A549 (cell line): ENCODE measurements around the gene NLGN2. TPM values are rescaled to one million over a fixed set of nuclear protein-coding genes. Genes with fewer than 3 reads are reported as not detected.
A peak's percentile ranks its signal among the peaks of the same experiment; 100 is the strongest.

Experiments used
- ATAC-seq, 2 experiments: fragments of 200-7000 bp in 1 of 2; fragments of >200 bp in 1 of 2; cut with Nextera tagmentation in 1 of 2; cut with Tn5 transposase in 1 of 2; 3 replicates each; pipeline versions ENCODE4 v1.8.0 to v1.9.1; 2018 to 2020; ENCODE audit warnings: mild to moderate bottlenecking in 1 of 2, moderate library complexity in 1 of 2
- CTCF ChIA-PET: fragments of 300-600 bp; sonication (Branson Sonifier 250); formaldehyde crosslinking; extraction: SDS; loops from one replicate; lab custom pipeline; 2021; ENCODE audit warnings: antibody characterized with exemption, inconsistent platforms; lab: Yijun Ruan, JAX
- POLR2A ChIA-PET: fragments of 350-600 bp; formaldehyde crosslinking; extraction: SDS; loops from one replicate; lab custom pipeline; 2021; ENCODE audit warnings: antibody characterized with exemption, inconsistent platforms; lab: Yijun Ruan, JAX
- DNase-seq, 2 experiments: peaks; one replicate each; pipeline versions ENCODE4 v3.0.0 to v3.0.0-alpha.2; 2011 to 2016; ENCODE audit warnings: low read depth in 1 of 2, low spot score in 1 of 2
- FAIRE-seq: peaks from 2 replicates; lab custom pipeline; 2011; peaks lifted over from hg19 to GRCh38; lab: Jason Lieb, UNC
- H3K27ac ChIP-seq, 2 experiments: fragments of >200 bp; sonication (Bioruptor Twin); formaldehyde crosslinking; 3 replicates each; pipeline ENCODE4 v1.5.1; 2016 to 2017
- H3K4me1 ChIP-seq: fragments of >200 bp; sonication (Bioruptor Twin); formaldehyde crosslinking; 3 replicates; pipeline ENCODE4 v1.6.1; 2016
- H3K4me2 ChIP-seq: fragments of >200 bp; sonication (Bioruptor Twin); formaldehyde crosslinking; 3 replicates; pipeline ENCODE4 v1.6.1; 2016
- H3K4me3 ChIP-seq: fragments of >200 bp; sonication (Bioruptor Twin); formaldehyde crosslinking; 3 replicates; pipeline ENCODE4 v1.5.1; 2016
- H3K9me3 ChIP-seq: fragments of >200 bp; sonication (Bioruptor Twin); formaldehyde crosslinking; 3 replicates; pipeline ENCODE4 v1.6.1; 2016
- FOSL2 ChIP-seq, 2 experiments: fragments of 450-650 bp in 1 of 2; fragments of >200 bp in 1 of 2; sonication (Bioruptor Twin) in 1 of 2; formaldehyde crosslinking; IDR thresholded peaks; 2 replicates each; pipeline versions ENCODE4 v1.5.0 to v1.6.1; 2016 to 2020; ENCODE audit warnings: mild to moderate bottlenecking in 1 of 2, moderate library complexity in 1 of 2
- HEYL ChIP-seq: fragments of 250-450 bp; sonication (Bioruptor Pico); IDR thresholded peaks from 2 replicates; pipeline ENCODE4 v1.8.0; 2021; ENCODE audit warnings: mild to moderate bottlenecking, moderate library complexity
- HMGXB4 ChIP-seq: fragments of 250-450 bp; sonication (Bioruptor Pico); IDR thresholded peaks from 2 replicates; pipeline ENCODE4 v1.5.0; 2021; ENCODE audit warnings: mild to moderate bottlenecking, moderate library complexity, borderline replicate concordance
- JUNB ChIP-seq: fragments of >200 bp; sonication (Bioruptor Twin); formaldehyde crosslinking; IDR thresholded peaks from 2 replicates; pipeline ENCODE4 v1.6.1; 2016
- KDM1A ChIP-seq: fragments of 200-600 bp; sonication (generic); IDR thresholded peaks from 2 replicates; pipeline ENCODE4 v1.6.1; 2016; ENCODE audit warnings: low read depth, mild to moderate bottlenecking
- PBX3 ChIP-seq: IDR thresholded peaks from 2 replicates; pipeline ENCODE4 v1.6.1; 2012
- POLR2A ChIP-seq: IDR thresholded peaks from 2 replicates; pipeline ENCODE4 v1.6.1; 2012; ENCODE audit warnings: mild to moderate bottlenecking, low read length
- RFX5 ChIP-seq: fragments of 450-650 bp; IDR thresholded peaks from 2 replicates; pipeline ENCODE4 v1.7.1; 2014; ENCODE audit warnings: antibody characterized with exemption, mild to moderate bottlenecking, moderate library complexity
- RNF2 ChIP-seq: fragments of 200-600 bp; sonication (generic); IDR thresholded peaks from 2 replicates; pipeline ENCODE4 v1.6.1; 2016; ENCODE audit warnings: low read depth, mild to moderate bottlenecking, antibody characterized with exemption, moderate library complexity, borderline replicate concordance
- ZNF302 ChIP-seq: fragments of 250-450 bp; sonication (Bioruptor Pico); IDR thresholded peaks from 2 replicates; pipeline ENCODE4 v1.9.0; 2021; ENCODE audit warnings: inconsistent platforms, mild to moderate bottlenecking, moderate library complexity
- ZSCAN20 ChIP-seq: fragments of 250-450 bp; sonication (Bioruptor Pico); IDR thresholded peaks from 2 replicates; pipeline ENCODE4 v1.8.0; 2022; ENCODE audit warnings: mild to moderate bottlenecking, moderate library complexity
- WGBS: methylation state at CpG from one replicate; pipeline ENCODE4 v1.1.6; 2017; ENCODE audit errors: missing lambda C conversion rate; 5-methylcytosine and 5-hydroxymethylcytosine counted together
- polyA plus RNA-seq, 4 experiments: library from polyadenylated mRNA; depleted of rRNA in 3 of 4; stranded (reverse); fragments of >200 nt; fragmentation: RNase III in 1 of 4; extraction: RNeasy Plus Mini Kit Qiagen cat#74134 plus additional on column Dnase treatment in 1 of 4; gene quantifications; 2 replicates in 3 of 4; 3 replicates in 1 of 4; pipeline ENCODE4 v1.2.3, GENCODE V29; 2011 to 2017

The NLGN2 gene
- polyA plus RNA-seq, 2 of the 4 experiments (the other 2 are of a cell fraction) = 4.1 to 27.5 TPM

- FAIRE-seq (no peak), DNase-seq (no peak), ATAC-seq (no peak)
- WGBS = 90% methylated on average over 3 of the region's 3 CpGs
- peak; percentile 69 for TF ChIP-seq KDM1A
- TF ChIP-seq HEYL (CRISPR knock-in tag) = 0 out of 2 replicates have a peak, but pooled peaks have one; percentile 25
- TF ChIP-seq HMGXB4 = no peak
- Histone ChIP-seq H3K9me3 (peaks cover 20% of the 10 kb centered on the region), H3K4me1 (no peaks in the 10 kb centered on the region), H3K27ac (no peak overlapping the region), H3K4me2 (no peak overlapping the region), H3K4me3 (no peak overlapping the region)
- ChIA-PET POLR2A (no interaction called here), CTCF (interaction anchor here (0.7 to 17.1 kb wide), 4 partner anchors 16 to 60 kb away, joined by 4 to 139 read pairs (median 4); partner anchors contain the start of genes FGF11, KCTD11 and TMEM95)
Observed at GRCh38 chr17:7379134-7379533, 28.5 kb upstream of the NLGN2 start.

GRCh38 chr17:7380321-7380720 lies 27.3 kb upstream of the NLGN2 start:
- ATAC-seq (no peak; a peak in 2 of 6 replicates), FAIRE-seq (no peak), DNase-seq (no peak)
- no peaks in the 10 kb centered on the region for H3K4me1 ChIP-seq
- peak overlapping the region; percentile 46 for H3K4me3 ChIP-seq
- ChIA-PET CTCF (interaction anchor here (0.8 to 17.1 kb wide), 8 partner anchors 8 to 181 kb away, joined by 3 to 139 read pairs (median 4); partner anchors contain the start of genes KCTD11, NEURL4, SENP3 and TMEM95), POLR2A (interaction anchor here (2.0 to 2.1 kb wide), 2 partner anchors 14 to 24 kb away, joined by 7 to 8 read pairs; partner anchors contain the start of genes PLSCR3 and TMEM256)
- peak overlapping the region; percentile 69 for H3K4me2 ChIP-seq
- peaks cover 20% of the 10 kb centered on the region for H3K9me3 ChIP-seq
- TF ChIP-seq RNF2 = no peak
- TF ChIP-seq ZNF302 (CRISPR knock-in tag) = no peak
- 87% methylated on average over 7 of the region's 7 CpGs for WGBS
- peak overlapping the region in 1 of 2 experiments; percentile 74; a peak in 4 of 6 replicates for H3K27ac ChIP-seq

- peak; percentile 45 to 59; a peak in 5 of 6 replicates for ATAC-seq
- Histone ChIP-seq H3K9me3 (peaks cover 20% of the 10 kb centered on the region), H3K4me2 (peak within 1 kb of the TSS; percentile 69), H3K27ac (peak within 1 kb of the TSS; percentile 55 to 74; a peak in 5 of 6 replicates), H3K4me1 (no peaks in the 10 kb centered on the region), H3K4me3 (peak within 1 kb of the TSS; percentile 46)
- FAIRE-seq = no peak
- DNase-seq = no peak
- WGBS = 37% methylated on average over 51 of the region's 52 CpGs
- peak; percentile 35 for TF ChIP-seq POLR2A
- TF ChIP-seq ZSCAN20 (CRISPR knock-in tag) = no peak
- ChIA-PET CTCF (interaction anchor here (1.3 to 17.1 kb wide), 5 partner anchors 21 to 180 kb away, joined by 4 to 139 read pairs (median 5); partner anchors contain the start of genes KCTD11, SENP3 and TMEM95), POLR2A (interaction anchor here (0.9 to 2.1 kb wide), 3 partner anchors 13 to 23 kb away, joined by 3 to 8 read pairs (median 7); partner anchors contain the start of genes PLSCR3 and TMEM256)
Observed at GRCh38 chr17:7380855-7381683, 26.6 kb upstream of the NLGN2 start, which contains the start of gene TNK1. TSS of gene TNK1 (plus strand) at chr17:7381089. CDS start at chr17:7382927, 1,838 bp downstream.

GRCh38 chr17:7382901-7383300 lies 24.7 kb upstream of the NLGN2 start:
- Histone ChIP-seq H3K9me3 (peaks cover 20% of the 10 kb centered on the region), H3K4me1 (no peaks in the 10 kb centered on the region), H3K4me2 (no peak overlapping the region), H3K27ac (no peak overlapping the region), H3K4me3 (no peak overlapping the region)
- 86% methylated on average over 10 of the region's 10 CpGs for WGBS
- ChIA-PET POLR2A (interaction anchor here (1.3 kb wide), 1 partner anchor 11 kb away, joined by 5 read pairs; the partner anchor contains the start of gene PLSCR3), CTCF (interaction anchor here (0.8 to 17.1 kb wide), 6 partner anchors 8 to 132 kb away, joined by 3 to 139 read pairs (median 6); partner anchors contain the start of genes KCTD11 and TMEM95)
- ATAC-seq (peak in 1 of 2 experiments; percentile 7; a peak in 3 of 6 replicates), DNase-seq (no peak), FAIRE-seq (no peak)
- TF ChIP-seq KDM1A = no peak
- TF ChIP-seq PBX3 = 0 out of 2 replicates have a peak, but pooled peaks have one; percentile 1
- no peak for TF ChIP-seq RFX5
- TF ChIP-seq JUNB = no peak
- no peak for TF ChIP-seq FOSL2 (IDR thresholded peaks at IDR 0.05)
- no peak for TF ChIP-seq FOSL2 (CRISPR knock-in tag; IDR thresholded peaks at IDR 0.05)
